Kidney (tissue), 22 donors: Measurements from ENCODE around the gene HBS1L. TPM values are rescaled to one million over a fixed set of nuclear protein-coding genes. Genes with fewer than 3 reads are reported as not detected.
A peak's percentile ranks its signal among the peaks of the same experiment; 100 is the strongest.

ENCODE experiments used
- DNase-seq, 5 donors: peaks; one replicate each; pipeline ENCODE4 v3.0.0-alpha.2; 2013 to 2020
- FAIRE-seq: peaks from 2 replicates; lab custom pipeline; 2012; peaks lifted over from hg19 to GRCh38; lab: Jason Lieb, UNC
- H3K27ac ChIP-seq, 2 donors: one replicate each; pipeline ENCODE4 v1.7.0; 2013; ENCODE audit warnings: low read depth in 2 of 2, low read length in 2 of 2, inconsistent platforms in 1 of 2
- H3K27me3 ChIP-seq: one replicate; pipeline ENCODE4 v1.7.1; 2013; ENCODE audit warnings: low read length, inconsistent platforms; ENCODE audit not compliant: control insufficient read depth, insufficient read depth
- H3K36me3 ChIP-seq, 3 donors: one replicate each; pipeline versions ENCODE4 v1.7.0 to v1.7.1; 2013; ENCODE audit warnings: low read length in 3 of 3, control low read depth in 1 of 3, inconsistent platforms in 1 of 3; ENCODE audit not compliant: insufficient read depth in 3 of 3, control insufficient read depth in 2 of 3
- H3K4me1 ChIP-seq, 3 donors: one replicate each; pipeline versions ENCODE4 v1.7.0 to v1.7.1; 2013; ENCODE audit warnings: low read length in 3 of 3, inconsistent platforms in 1 of 3, low read depth in 1 of 3; ENCODE audit not compliant: control insufficient read depth in 2 of 3, insufficient read depth in 2 of 3
- H3K4me3 ChIP-seq, 3 donors: one replicate each; pipeline versions ENCODE4 v1.7.0 to v1.8.1; 2013; ENCODE audit warnings: low read length in 3 of 3, control low read depth in 1 of 3, inconsistent platforms in 1 of 3
- H3K9ac ChIP-seq, 3 donors: one replicate each; pipeline versions ENCODE4 v1.7.0 to v1.7.1; 2013; ENCODE audit warnings: low read length in 3 of 3, control low read depth in 1 of 3, inconsistent platforms in 1 of 3
- H3K9me3 ChIP-seq, 3 donors: one replicate each; pipeline versions ENCODE4 v1.7.0 to v1.7.1; 2013; ENCODE audit warnings: low read length in 3 of 3, control low read depth in 1 of 3, inconsistent platforms in 1 of 3; ENCODE audit not compliant: control insufficient read depth in 2 of 3, insufficient read depth in 1 of 3
- CTCF ChIP-seq: IDR thresholded peaks from 3 replicates; pipeline ENCODE4 v1.5.1; 2012; ENCODE audit warnings: mild to moderate bottlenecking, moderate library complexity, borderline replicate concordance; ENCODE audit not compliant: insufficient read depth; ENCODE audit errors: extremely low read depth
- intact Hi-C: fragments of 100-400 bp; cut with DNase I; formaldehyde crosslinking; loops from one replicate; pipeline ENCODE4 v1.11.1; 2022
- long read RNA-seq, 10 donors: library from polyadenylated mRNA in 1 of 10; unstranded in 1 of 10; transcript quantifications; one replicate each; pipeline ENCODE4 v2.0.0 and lab custom pipeline, GENCODE V29; 2021 to 2026
- polyA plus RNA-seq: library from polyadenylated mRNA; stranded (reverse); fragments of 350-450 nt; fragmentation: Illumina TruSeq; extraction: RNeasy Lipid Tissue Mini Kit (QIAGEN cat#74804); gene quantifications from one replicate; pipeline ENCODE4 v1.2.3, GENCODE V29; 2014; ENCODE audit warnings: low read depth, low replicate concordance; ENCODE audit not compliant: insufficient read depth
- total RNA-seq: library from RNA; stranded (reverse); fragmentation: NEBNext Ultra II Directional; extraction: Animal tissue kit (Norgen Biotek cat#: 25700); gene quantifications from one replicate; pipeline ENCODE4 v1.2.1, GENCODE V29; 2021
- donor health status: control.
- donor health status: control.
- donor health status: control.
- donor health status: control.
- donor health status: control.
- donor health status: DM: yes; HTN: yes; CAD: no.
- donor health status: Normal renal cell carcinoma (clear cell type).

HBS1L gene
- total RNA-seq: 59.1 TPM
- 21.0 TPM for polyA plus RNA-seq
- long read RNA-seq, donor 1, full-length matches to known transcripts: 6 of 6 reads
- long read RNA-seq, donor 1, partial matches to known transcripts: 0 of 6 reads
- long read RNA-seq, donor 1, other reads (novel, unspliced or antisense): 0 of 6 reads
- long read RNA-seq, donor 2, full-length matches to known transcripts: 6 of 12 reads
- long read RNA-seq, donor 2, partial matches to known transcripts: 6 of 12 reads
- long read RNA-seq, donor 2, other reads (novel, unspliced or antisense): 0 of 12 reads
- long read RNA-seq, donor 3, full-length matches to known transcripts: 7 of 22 reads
- long read RNA-seq, donor 3, partial matches to known transcripts: 15 of 22 reads
- long read RNA-seq, donor 3, other reads (novel, unspliced or antisense): 0 of 22 reads
- long read RNA-seq, donor 4, full-length matches to known transcripts: 12 of 17 reads
- long read RNA-seq, donor 4, partial matches to known transcripts: 5 of 17 reads
- long read RNA-seq, donor 4, other reads (novel, unspliced or antisense): 0 of 17 reads
- long read RNA-seq, donor 5, full-length matches to known transcripts: 2 of 2 reads
- long read RNA-seq, donor 5, partial matches to known transcripts: 0 of 2 reads
- long read RNA-seq, donor 5, other reads (novel, unspliced or antisense): 0 of 2 reads
- long read RNA-seq, donor 6, full-length matches to known transcripts: 12 of 30 reads
- long read RNA-seq, donor 6, partial matches to known transcripts: 18 of 30 reads
- long read RNA-seq, donor 6, other reads (novel, unspliced or antisense): 0 of 30 reads
- long read RNA-seq, donor 7, full-length matches to known transcripts: 40 of 49 reads
- long read RNA-seq, donor 7, partial matches to known transcripts: 3 of 49 reads
- long read RNA-seq, donor 7, other reads (novel, unspliced or antisense): 6 of 49 reads
- long read RNA-seq, donor 8, full-length matches to known transcripts: 7 of 12 reads
- long read RNA-seq, donor 8, partial matches to known transcripts: 5 of 12 reads
- long read RNA-seq, donor 8, other reads (novel, unspliced or antisense): 0 of 12 reads
- long read RNA-seq, donor 9, full-length matches to known transcripts: 3 of 9 reads
- long read RNA-seq, donor 9, partial matches to known transcripts: 6 of 9 reads
- long read RNA-seq, donor 9, other reads (novel, unspliced or antisense): 0 of 9 reads
- long read RNA-seq, donor 10, full-length matches to known transcripts: 10 of 18 reads
- long read RNA-seq, donor 10, partial matches to known transcripts: 8 of 18 reads
- long read RNA-seq, donor 10, other reads (novel, unspliced or antisense): 0 of 18 reads

- Histone ChIP-seq H3K27ac (peak within 1 kb of the TSS; percentile 77 to 87), H3K9ac (peak within 1 kb of the TSS; percentile 90 to 98 (median 97)), H3K27me3 (no peaks in the 10 kb centered on the region), H3K9me3 (no peaks in the 10 kb centered on the region), H3K4me1 (peaks cover 0 to 6% (median 0%) of the 10 kb centered on the region in 3 donors), H3K4me3 (peak within 1 kb of the TSS; percentile 85 to 99 (median 95)), H3K36me3 (no peaks in the 10 kb centered on the region)
- peak; percentile 98 to 99 (median 99) for DNase-seq
- FAIRE-seq: peak; percentile 47
- TF ChIP-seq CTCF: no peak
- intact Hi-C loops: no loop called here
These were observed at the start of gene HBS1L for GRCh38 chr6:135054569-135055498. HBS1L (minus strand) TSS chr6:135054822; CDS start chr6:135054691, 131 bp downstream.

GRCh38 chr6:135104199-135104598, 49.6 kb upstream of the HBS1L start:
- Histone ChIP-seq H3K9me3 (no peaks in the 10 kb centered on the region), H3K4me3 (no peak overlapping the region), H3K4me1 (no peaks in the 10 kb centered on the region), H3K36me3 (no peaks in the 10 kb centered on the region), H3K27me3 (no peaks in the 10 kb centered on the region), H3K9ac (no peak overlapping the region), H3K27ac (no peak overlapping the region)
- intact Hi-C loops: no loop called here
- no peak for TF ChIP-seq CTCF
- no peak for DNase-seq
- no peak for FAIRE-seq

GRCh38 chr6:135102191-135102590, 47.6 kb upstream of the HBS1L start:
- DNase-seq (no peak), FAIRE-seq (no peak)
- no peak overlapping the region for H3K4me3 ChIP-seq
- H3K4me1 ChIP-seq: no peaks in the 10 kb centered on the region
- no peak overlapping the region for H3K27ac ChIP-seq
- no peaks in the 10 kb centered on the region for H3K9me3 ChIP-seq
- intact Hi-C loops: no loop called here
- no peak overlapping the region for H3K9ac ChIP-seq
- H3K36me3 ChIP-seq: no peaks in the 10 kb centered on the region
- no peaks in the 10 kb centered on the region for H3K27me3 ChIP-seq
- no peak for TF ChIP-seq CTCF
